Measurements from ENCODE around the gene IFIT2. TPM values are rescaled to one million over a fixed set of nuclear protein-coding genes. Genes with fewer than 3 reads are reported as not detected.
"Not testable (repeated sequence)": the region's sequence is repeated elsewhere in the genome, so short reads cannot be mapped to it uniquely, and the experiment has no call there.

The IFIT2 gene
- total RNA-seq, 8 experiments from 2014 or later = 0.29 to 117 (median 7.7) TPM

GRCh38 chr10:89341649-89342048, 39.8 kb downstream of the IFIT2 start:
- 74 to 100% (median 87%) methylated on average over 1 to 3 of the region's 3 CpGs; no CpG with 5 or more reads in 1 of the 10 experiments for WGBS, 10 experiments
- no peak for ATAC-seq (replicated peaks in 6 of 8)
- in situ Hi-C loops (cut with MboI; ENCODE audit: low pct_unique_long_range_greater_than_20kb in 2 of 9, low sequenced_read_pairs in 9 of 9, unreplicated experiment in 9 of 9) = no loop called here
- no peak overlapping the region for H3K27ac ChIP-seq
- H3K4me1 ChIP-seq (replicated peaks in 1 of 2) = peaks cover 11 to 23% of the 10 kb centered on the region in 2 donors
- peak overlapping the region in 3 of 5 donors; percentile 14 to 51 (median 34) for H3K4me3 ChIP-seq

DNA sequence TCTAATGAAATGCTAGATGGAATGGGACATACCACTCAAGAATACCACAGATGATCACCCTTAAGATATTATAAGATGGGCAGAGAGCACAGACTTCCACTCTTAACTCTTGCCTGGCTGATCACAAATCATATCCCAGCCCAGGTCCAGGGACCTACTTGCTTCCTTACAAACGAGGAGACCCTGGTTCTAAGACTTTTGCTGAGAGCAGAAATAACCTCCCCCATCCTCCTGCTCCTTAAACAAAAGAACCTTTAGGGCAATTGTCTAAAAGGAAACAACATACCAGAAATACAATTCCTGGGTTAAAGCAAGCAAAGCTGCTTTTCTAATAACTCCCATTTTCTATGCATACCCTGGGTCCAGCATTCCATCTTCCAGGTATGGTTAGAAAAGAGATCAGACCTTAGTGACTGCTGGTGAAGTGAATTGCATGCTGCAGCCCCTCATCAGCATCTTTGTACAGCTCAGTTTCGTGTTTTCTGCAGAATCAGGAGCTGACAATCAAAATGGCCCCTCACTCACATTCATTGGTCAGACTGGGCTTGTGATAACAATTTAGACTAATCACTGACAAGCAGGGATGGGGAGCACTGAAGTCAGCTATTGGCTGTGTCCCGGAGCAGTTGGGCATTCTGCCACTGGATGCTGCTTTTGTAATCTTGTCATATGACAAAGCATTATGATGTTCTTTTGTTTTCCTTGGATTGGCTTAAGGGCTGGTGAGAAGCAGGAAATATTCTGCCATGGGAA, 40.5 kb downstream of the IFIT2 start:
- no peak overlapping the region for H3K27ac ChIP-seq
- ATAC-seq (replicated peaks in 6 of 8) = peak; percentile 2 to 99 (median 96)
- 46 to 100% (median 75%) methylated on average over 1 to 3 of the region's 3 CpGs; no CpG with 5 or more reads in 2 of the 10 experiments for WGBS, 10 experiments
- in situ Hi-C loops (cut with MboI; ENCODE audit: low pct_unique_long_range_greater_than_20kb in 2 of 9, low sequenced_read_pairs in 9 of 9, unreplicated experiment in 9 of 9) = no loop called here
- H3K4me3 ChIP-seq = peak overlapping the region; percentile 16 to 51 (median 28)
- H3K4me1 ChIP-seq (replicated peaks in 1 of 2) = peaks cover 19 to 30% of the 10 kb centered on the region in 2 donors

GRCh38 chr10:89343089-89343767, 41.4 kb downstream of the IFIT2 start:
- in situ Hi-C loops (cut with MboI; ENCODE audit: low pct_unique_long_range_greater_than_20kb in 2 of 9, low sequenced_read_pairs in 9 of 9, unreplicated experiment in 9 of 9) = no loop called here
- peaks cover 26 to 38% of the 10 kb centered on the region in 2 donors for H3K4me1 ChIP-seq (replicated peaks in 1 of 2)
- H3K4me3 ChIP-seq = peak overlapping the region in 3 of 5 donors; percentile 28 to 51 (median 30)
- 32 to 81% (median 55%) methylated on average over 2 to 5 of the region's 5 CpGs; no CpG with 5 or more reads in 3 of the 10 experiments for WGBS, 10 experiments
- no peak overlapping the region for H3K27ac ChIP-seq
- no peak for ATAC-seq (replicated peaks in 6 of 8)

DNA sequence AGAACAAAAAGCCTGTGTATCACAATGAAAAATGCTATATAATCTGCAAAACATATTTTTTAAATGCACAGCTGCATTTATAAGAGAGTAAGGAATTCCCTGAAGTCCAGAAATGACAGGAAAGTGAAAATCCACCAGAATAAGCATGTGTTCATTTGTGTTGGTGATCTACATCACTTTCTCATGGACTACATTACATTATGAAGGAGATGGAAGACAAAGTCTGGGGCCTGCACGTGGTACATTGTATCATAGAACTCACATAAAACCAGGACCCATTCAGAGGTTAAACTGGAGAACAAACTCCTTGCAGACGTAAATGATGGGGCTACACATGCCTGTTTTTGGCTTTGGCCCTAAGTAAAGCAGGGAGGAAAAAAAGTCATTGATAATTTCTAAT, 42.3 kb downstream of the IFIT2 start:
- Histone ChIP-seq H3K27ac (no peak overlapping the region), H3K4me1 (replicated peaks in 1 of 2) (peaks cover 27 to 47% of the 10 kb centered on the region in 2 donors), H3K4me3 (no peak overlapping the region)
- 0 to 90% (median 70%) methylated on average over 1 to 2 of the region's 2 CpGs; no CpG with 5 or more reads in 2 of the 10 experiments for WGBS, 10 experiments
- in situ Hi-C loops (cut with MboI; ENCODE audit: low pct_unique_long_range_greater_than_20kb in 2 of 9, low sequenced_read_pairs in 9 of 9, unreplicated experiment in 9 of 9) = no loop called here
- ATAC-seq (replicated peaks in 6 of 8) = no peak

- in situ Hi-C loops (cut with MboI; ENCODE audit: low pct_unique_long_range_greater_than_20kb in 2 of 9, low sequenced_read_pairs in 9 of 9, unreplicated experiment in 9 of 9) = no loop called here
- H3K4me1 ChIP-seq (replicated peaks in 1 of 2) = peaks cover 27 to 47% of the 10 kb centered on the region in 2 donors
- no peak overlapping the region for H3K4me3 ChIP-seq
- 79 to 100% (median 90%) methylated on average over 1 to 4 of the region's 4 CpGs for WGBS, 10 experiments
- ATAC-seq (replicated peaks in 6 of 8) = no peak
- H3K27ac ChIP-seq = no peak overlapping the region
Measured at GRCh38 chr10:89345367-89346000, 43.6 kb downstream of the IFIT2 start.

GRCh38 chr10:89346405-89347254, 44.8 kb downstream of the IFIT2 start:
- peak overlapping the region in 1 of 2 donors; percentile 39 for H3K27ac ChIP-seq
- in situ Hi-C loops (cut with MboI; ENCODE audit: low pct_unique_long_range_greater_than_20kb in 2 of 9, low sequenced_read_pairs in 9 of 9, unreplicated experiment in 9 of 9) = no loop called here
- 8 to 94% (median 88%) methylated on average over 2 to 4 of the region's 4 CpGs; no CpG with 5 or more reads in 1 of the 10 experiments for WGBS, 10 experiments

GRCh38 chr10:89347701-89348457, 46.0 kb downstream of the IFIT2 start:
- Histone ChIP-seq H3K4me3 (no peak overlapping the region), H3K4me1 (replicated peaks in 1 of 2) (peaks cover 48 to 59% of the 10 kb centered on the region in 2 donors), H3K27ac (no peak overlapping the region)
- ATAC-seq (replicated peaks in 6 of 8) = peak in 2 of 8 experiments; percentile 6 to 18
- in situ Hi-C loops (cut with MboI; ENCODE audit: low pct_unique_long_range_greater_than_20kb in 2 of 9, low sequenced_read_pairs in 9 of 9, unreplicated experiment in 9 of 9) = no loop called here
- 53 to 100% (median 82%) methylated on average over 1 to 7 of the region's 7 CpGs for WGBS, 10 experiments

More at GRCh38 chr10:89346405-89347254, 44.8 kb downstream of the IFIT2 start:
- Histone ChIP-seq H3K4me3 (no peak overlapping the region), H3K4me1 (replicated peaks in 1 of 2) (peaks cover 35 to 55% of the 10 kb centered on the region in 2 donors)
- ATAC-seq (replicated peaks in 6 of 8) = peak in 6 of 8 experiments; percentile 16 to 55 (median 26)

GRCh38 chr10:89348481-89348880, 46.6 kb downstream of the IFIT2 start:
- ATAC-seq (replicated peaks in 6 of 8) = peak in 2 of 8 experiments; percentile 16 to 21
- no peak overlapping the region for H3K27ac ChIP-seq
- peaks cover 49 to 53% of the 10 kb centered on the region in 2 donors for H3K4me1 ChIP-seq (replicated peaks in 1 of 2)
- in situ Hi-C loops (cut with MboI; ENCODE audit: low pct_unique_long_range_greater_than_20kb in 2 of 9, low sequenced_read_pairs in 9 of 9, unreplicated experiment in 9 of 9) = no loop called here
- WGBS, 10 experiments = 38 to 94% (median 76%) methylated on average over 1 to 5 of the region's 5 CpGs; no CpG with 5 or more reads in 3 of the 10 experiments
- H3K4me3 ChIP-seq = no peak overlapping the region

DNA sequence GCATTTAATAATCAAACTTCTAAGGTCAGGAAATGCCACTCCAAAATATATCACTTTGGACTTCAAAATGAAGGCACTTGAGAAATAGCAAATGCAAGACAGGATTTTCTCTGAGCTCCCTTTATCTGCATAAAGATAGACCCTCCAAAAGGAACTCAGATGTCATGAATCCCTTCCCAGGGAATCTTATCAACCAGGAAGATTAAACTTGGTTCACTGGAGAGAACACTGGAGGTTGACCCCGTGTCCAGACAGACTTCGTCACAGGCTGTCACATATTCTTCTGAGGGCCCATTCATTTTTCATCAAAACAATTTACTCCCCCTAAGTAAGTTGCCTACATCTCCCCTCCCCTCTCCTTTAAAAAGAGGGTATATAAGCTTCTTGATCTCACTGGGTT, 47.1 kb downstream of the IFIT2 start:
- 48 to 100% (median 79%) methylated on average over 2 of the region's 2 CpGs; no CpG with 5 or more reads in 3 of the 10 experiments for WGBS, 10 experiments
- no peak for ATAC-seq (replicated peaks in 6 of 8)
- H3K4me3 ChIP-seq = no peak overlapping the region
- peaks cover 47 to 50% of the 10 kb centered on the region in 2 donors for H3K4me1 ChIP-seq (replicated peaks in 1 of 2)
- no peak overlapping the region for H3K27ac ChIP-seq
- in situ Hi-C loops (cut with MboI; ENCODE audit: low pct_unique_long_range_greater_than_20kb in 2 of 9, low sequenced_read_pairs in 9 of 9, unreplicated experiment in 9 of 9) = no loop called here

- ATAC-seq (replicated peaks in 6 of 8) = peak in 6 of 8 experiments; percentile 1 to 48 (median 34)
- in situ Hi-C loops (cut with MboI; ENCODE audit: low pct_unique_long_range_greater_than_20kb in 2 of 9, low sequenced_read_pairs in 9 of 9, unreplicated experiment in 9 of 9); H3K4me3 ChIP-seq: not testable (repeated sequence)
- Histone ChIP-seq H3K4me1 (replicated peaks in 1 of 2) (peaks cover 47 to 50% of the 10 kb centered on the region in 2 donors), H3K27ac (peak overlapping the region in 1 of 2 donors; percentile 13)
- 11 to 100% (median 67%) methylated on average over 1 to 7 of the region's 7 CpGs; no CpG with 5 or more reads in 1 of the 10 experiments for WGBS, 10 experiments
Measured at GRCh38 chr10:89350631-89351315, 48.9 kb downstream of the IFIT2 start.

- 0 to 38% (median 8%) methylated on average over 1 of the region's 1 CpG; no CpG with 5 or more reads in 6 of the 10 experiments for WGBS, 10 experiments
- H3K4me3 ChIP-seq = no peak overlapping the region
- in situ Hi-C loops (cut with MboI; ENCODE audit: low pct_unique_long_range_greater_than_20kb in 2 of 9, low sequenced_read_pairs in 9 of 9, unreplicated experiment in 9 of 9) = no loop called here
- peak overlapping the region in 1 of 2 donors; percentile 13 for H3K27ac ChIP-seq
- peak; percentile 6 to 55 (median 40) for ATAC-seq (replicated peaks in 6 of 8)
- H3K4me1 ChIP-seq (replicated peaks in 1 of 2) = peaks cover 44 to 46% of the 10 kb centered on the region in 2 donors
Measured at GRCh38 chr10:89351412-89351779, 49.5 kb downstream of the IFIT2 start.

Measured in motor neuron (in vitro differentiated cells).